Measurements from ENCODE around the gene IL25.
"Not testable (repeated sequence)": the region's sequence is repeated elsewhere in the genome, so short reads cannot be mapped to it uniquely, and the experiment has no call there.

The IL25 gene

GRCh38 chr14:23398348-23398747, 25.7 kb downstream of the IL25 start:
- Histone ChIP-seq H3K36me3 (ENCODE audit: control insufficient read depth, insufficient read depth, low read length) (no peaks in the 10 kb centered on the region), H3K4me1 (no peaks in the 10 kb centered on the region), H2AFZ (no peak overlapping the region), H3K9ac (no peak overlapping the region), H3K4me2 (ENCODE audit: low read length) (no peak overlapping the region), H3K27me3 (ENCODE audit: control insufficient read depth, insufficient read depth, low read length) (no peaks in the 10 kb centered on the region), H3K9me3 (ENCODE audit: control insufficient read depth, low read length) (no peaks in the 10 kb centered on the region), H3K27ac (no peak overlapping the region), H3K79me2 (no peaks in the 10 kb centered on the region), H3K4me3 (ENCODE audit: low read depth, low read length) (no peak overlapping the region)
- no peak for TF ChIP-seq CTCF (IDR thresholded peaks at IDR 0.05)

GRCh38 chr14:23399136-23399535, 26.5 kb downstream of the IL25 start:
- H3K36me3 ChIP-seq (ENCODE audit: control insufficient read depth, insufficient read depth, low read length), result no peaks in the 10 kb centered on the region
- no peaks in the 10 kb centered on the region for H3K79me2 ChIP-seq
- no peak overlapping the region for H2AFZ ChIP-seq
- no peaks in the 10 kb centered on the region for H3K9me3 ChIP-seq (ENCODE audit: control insufficient read depth, low read length)
- H3K27me3 ChIP-seq (ENCODE audit: control insufficient read depth, insufficient read depth, low read length), result no peaks in the 10 kb centered on the region
- no peak for TF ChIP-seq CTCF (IDR thresholded peaks at IDR 0.05)
- H3K9ac ChIP-seq, result no peak overlapping the region
- H3K4me2 ChIP-seq (ENCODE audit: low read length), result no peak overlapping the region
- no peaks in the 10 kb centered on the region for H3K4me1 ChIP-seq
- H3K27ac ChIP-seq, result no peak overlapping the region
- no peak overlapping the region for H3K4me3 ChIP-seq (ENCODE audit: low read depth, low read length)

DNA sequence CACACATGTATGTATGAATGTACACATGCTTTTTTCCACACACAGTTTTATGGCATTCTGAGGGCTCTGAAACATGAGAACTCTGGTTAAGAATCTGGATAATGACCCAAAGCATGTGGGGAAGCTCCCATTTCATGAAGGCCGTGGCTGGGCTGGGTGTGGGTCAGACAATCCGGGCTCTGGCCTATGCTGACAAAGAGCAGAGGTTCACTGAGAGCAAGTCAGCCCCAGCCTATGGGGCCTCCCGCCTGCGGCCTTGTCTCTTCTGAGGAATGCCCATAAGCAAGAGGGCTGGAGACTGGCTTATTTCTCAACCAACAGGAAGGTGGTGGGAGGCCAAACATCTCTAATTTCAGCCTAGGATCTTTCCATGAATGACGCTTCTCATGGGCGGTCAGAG, 27.0 kb downstream of the IL25 start:
- Histone ChIP-seq H2AFZ (no peak overlapping the region), H3K79me2 (no peaks in the 10 kb centered on the region), H3K27ac (no peak overlapping the region), H3K9me3 (ENCODE audit: control insufficient read depth, low read length) (no peaks in the 10 kb centered on the region), H3K27me3 (ENCODE audit: control insufficient read depth, insufficient read depth, low read length) (no peaks in the 10 kb centered on the region), H3K4me1 (no peaks in the 10 kb centered on the region), H3K4me3 (ENCODE audit: low read depth, low read length) (no peak overlapping the region), H3K9ac (no peak overlapping the region), H3K36me3 (ENCODE audit: control insufficient read depth, insufficient read depth, low read length) (no peaks in the 10 kb centered on the region), H3K4me2 (ENCODE audit: low read length) (no peak overlapping the region)
- TF ChIP-seq CTCF (IDR thresholded peaks at IDR 0.05), result no peak

- not testable (repeated sequence) for H3K27me3 ChIP-seq (ENCODE audit: control insufficient read depth, insufficient read depth, low read length); H3K79me2 ChIP-seq; H3K36me3 ChIP-seq (ENCODE audit: control insufficient read depth, insufficient read depth, low read length); H2AFZ ChIP-seq; H3K4me1 ChIP-seq; H3K27ac ChIP-seq; H3K9me3 ChIP-seq (ENCODE audit: control insufficient read depth, low read length); H3K4me3 ChIP-seq (ENCODE audit: low read depth, low read length); H3K9ac ChIP-seq; H3K4me2 ChIP-seq (ENCODE audit: low read length)
Measured at GRCh38 chr14:23400496-23401149, 28.0 kb downstream of the IL25 start.

DNA sequence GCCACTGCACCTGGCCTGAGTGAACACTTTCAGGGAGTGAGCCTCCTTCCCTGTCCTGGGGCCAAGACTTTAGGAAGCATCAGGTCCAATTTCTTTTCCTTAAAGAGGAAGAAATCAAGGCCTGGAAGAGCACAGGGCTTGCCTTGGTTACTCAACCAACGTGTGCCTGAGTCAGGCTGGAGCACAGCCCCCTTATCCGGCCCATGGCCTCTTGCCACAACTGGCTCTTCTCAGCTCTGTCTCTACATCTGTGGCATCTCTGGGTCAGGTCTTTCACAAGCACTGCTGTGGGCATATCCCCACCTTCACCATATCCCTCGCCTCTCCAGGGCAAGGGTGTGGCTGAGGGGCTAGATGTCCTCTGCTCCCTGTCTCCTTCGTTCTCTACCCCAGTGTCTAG, 28.7 kb downstream of the IL25 start:
- Histone ChIP-seq H3K36me3 (ENCODE audit: control insufficient read depth, insufficient read depth, low read length) (no peaks in the 10 kb centered on the region), H3K79me2 (no peaks in the 10 kb centered on the region), H3K9me3 (ENCODE audit: control insufficient read depth, low read length) (no peaks in the 10 kb centered on the region), H3K4me1 (no peaks in the 10 kb centered on the region), H3K27ac (no peak overlapping the region), H3K4me2 (ENCODE audit: low read length) (no peak overlapping the region), H3K4me3 (ENCODE audit: low read depth, low read length) (no peak overlapping the region), H3K27me3 (ENCODE audit: control insufficient read depth, insufficient read depth, low read length) (no peaks in the 10 kb centered on the region), H2AFZ (no peak overlapping the region), H3K9ac (no peak overlapping the region)
- no peak for TF ChIP-seq CTCF (IDR thresholded peaks at IDR 0.05)

Data from parathyroid adenoma (tissue), 2 donors.